Measurements from ENCODE around the gene DNTTIP2. TPM values are rescaled to one million over a fixed set of nuclear protein-coding genes. Genes with fewer than 3 reads are reported as not detected.

The DNTTIP2 gene
- total and polyA plus RNA-seq, 9 of the 15 experiments (the other 6 are each of a cell fraction or from before 2014, with no cell fraction given) = 50.4 to 138 (median 97.0) TPM

- TF ChIP-seq, protein P1, sequence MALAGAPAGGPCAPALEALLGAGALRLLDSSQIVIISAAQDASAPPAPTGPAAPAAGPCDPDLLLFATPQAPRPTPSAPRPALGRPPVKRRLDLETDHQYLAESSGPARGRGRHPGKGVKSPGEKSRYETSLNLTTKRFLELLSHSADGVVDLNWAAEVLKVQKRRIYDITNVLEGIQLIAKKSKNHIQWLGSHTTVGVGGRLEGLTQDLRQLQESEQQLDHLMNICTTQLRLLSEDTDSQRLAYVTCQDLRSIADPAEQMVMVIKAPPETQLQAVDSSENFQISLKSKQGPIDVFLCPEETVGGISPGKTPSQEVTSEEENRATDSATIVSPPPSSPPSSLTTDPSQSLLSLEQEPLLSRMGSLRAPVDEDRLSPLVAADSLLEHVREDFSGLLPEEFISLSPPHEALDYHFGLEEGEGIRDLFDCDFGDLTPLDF (CRISPR knock-in tag; IDR thresholded peaks at IDR 0.05) = no peak
Measured at GRCh38 chr1:93844262-93845045, 34.6 kb downstream of the DNTTIP2 start (continued).

GRCh38 chr1:93842750-93843500, 36.1 kb downstream of the DNTTIP2 start:
- Histone ChIP-seq H2AFZ (ENCODE audit: low read depth, low read length) (no peak overlapping the region), H3K9ac (ENCODE audit: insufficient read depth in 1 of 2, low read depth in 2 of 2, low read length in 2 of 2) (no peak overlapping the region), H3K27ac (ENCODE audit: extremely low read depth, low read depth, low read length) (no peak overlapping the region), H4K20me1 (replicated peaks; ENCODE audit: control insufficient read depth, insufficient read depth, low read length) (no peaks in the 10 kb centered on the region), H3K4me2 (ENCODE audit: insufficient read depth, low read length) (no peak overlapping the region), H3K36me3 (ENCODE audit: control insufficient read depth, insufficient read depth, low read length) (no peaks in the 10 kb centered on the region), H3K9me1 (ENCODE audit: control insufficient read depth, insufficient read depth, low read length) (no peaks in the 10 kb centered on the region), H3K27me3 (ENCODE audit: control insufficient read depth in 2 of 2, insufficient read depth in 2 of 2, low read length in 2 of 2) (no peaks in the 10 kb centered on the region), H3K4me1 (replicated peaks in 1 of 2; ENCODE audit: control insufficient read depth in 2 of 2, insufficient read depth in 2 of 2, low read length in 2 of 2) (peaks cover 8 to 20% of the 10 kb centered on the region in 2 experiments; a peak in 4 of 5 replicates), H3K9me3 (replicated peaks; ENCODE audit: control insufficient read depth, insufficient read depth, low read depth, low read length) (no peaks in the 10 kb centered on the region), H3K4me3 (no peak overlapping the region), H3K79me2 (ENCODE audit: control insufficient read depth, insufficient read depth, low read length) (no peaks in the 10 kb centered on the region)
- in situ Hi-C loops (cut with MboI) = no loop called here
- ChIA-PET POLR2A (interaction anchor here (1.5 kb wide), 1 partner anchor 25 kb away, joined by 5 read pairs; no protein-coding TSS in a partner anchor), CTCF (ENCODE audit: low intra/inter-chr PET ratio) (interaction anchor here (3.2 kb wide), 1 partner anchor 213 kb away, joined by 31 read pairs; no protein-coding TSS in a partner anchor)
- BruUV-seq (replicated peaks) = no TSS peak
- no peak for FAIRE-seq
- no peak for ATAC-seq
- DNase-seq (ENCODE audit: extremely low read depth in 1 of 4, low spot score in 3 of 4) = no peak
- 45% methylated on average over 5 of the region's 5 CpGs for WGBS (ENCODE audit: insufficient coverage, low coverage, missing lambda C conversion rate)
- no peak for TF ChIP-seq TRIM24 (IDR thresholded peaks at IDR 0.05)
- TF ChIP-seq NCOR1 (IDR thresholded peaks at IDR 0.05) = no peak
- TF ChIP-seq RNF2 (IDR thresholded peaks at IDR 0.05) = no peak
- no peak for TF ChIP-seq POLR2A (conservative IDR thresholded peaks at IDR 0.05)
- TF ChIP-seq SETDB1 (IDR thresholded peaks at IDR 0.05; ENCODE audit: low read length) = no peak
- no peak for TF ChIP-seq TAF15 (IDR thresholded peaks at IDR 0.05; ENCODE audit: low read depth, low read length)
- no peak for TF ChIP-seq TFAM (CRISPR knock-in tag; conservative IDR thresholded peaks at IDR 0.05)
- TF ChIP-seq HNRNPK (IDR thresholded peaks at IDR 0.05; ENCODE audit: low read depth, low read length, poor library complexity, severe bottlenecking) = no peak
- intact Hi-C loops (cut with micrococcal nuclease) = loop anchor here (5.0 kb wide), 1 partner anchor 106 kb away; no protein-coding TSS in a partner anchor

Data from K562 (cell line).